DMS 273 (cell line): ENCODE data around the gene RYR2.

Experiments used
- DNase-seq: peaks from one replicate; lab custom pipeline; 2025; ENCODE audit not compliant: unreplicated experiment; lab: John Stamatoyannopoulos, UW

The RYR2 gene

GRCh38 chr1:237187842-237188241 is 145.9 kb downstream of the RYR2 start:
- DNase-seq, result peak; percentile 44

GRCh38 chr1:237191403-237191802 is 149.4 kb downstream of the RYR2 start:
- no peak for DNase-seq

GRCh38 chr1:237197470-237198425 is 155.8 kb downstream of the RYR2 start:
- peak; percentile 67 for DNase-seq

GRCh38 chr1:237199026-237199425 is 157.0 kb downstream of the RYR2 start:
- DNase-seq, result peak; percentile 50

GRCh38 chr1:237201155-237201554 is 159.2 kb downstream of the RYR2 start:
- DNase-seq, result no peak

- no peak for DNase-seq
These were observed 162.9 kb downstream of the RYR2 start for GRCh38 chr1:237204841-237205240.

GRCh38 chr1:237205400-237206064 is 163.5 kb downstream of the RYR2 start:
- peak; percentile 60 for DNase-seq

GRCh38 chr1:237206065-237206414 is 164.1 kb downstream of the RYR2 start:
- DNase-seq, result no peak

GRCh38 chr1:237211031-237211430 is 169.0 kb downstream of the RYR2 start:
- DNase-seq, result no peak

GRCh38 chr1:237211540-237211939 is 169.6 kb downstream of the RYR2 start:
- DNase-seq, result no peak

- peak; percentile 93 for DNase-seq
These were observed 178.0 kb downstream of the RYR2 start for GRCh38 chr1:237219751-237220642.

GRCh38 chr1:237223419-237223818 is 181.4 kb downstream of the RYR2 start:
- DNase-seq, result no peak

GRCh38 chr1:237226177-237226944 is 184.4 kb downstream of the RYR2 start:
- DNase-seq, result no peak

GRCh38 chr1:237227476-237227875 is 185.5 kb downstream of the RYR2 start:
- DNase-seq, result peak; percentile 51

- no peak for DNase-seq
These were observed 186.4 kb downstream of the RYR2 start for GRCh38 chr1:237228421-237228820.

GRCh38 chr1:237229333-237229732 is 187.3 kb downstream of the RYR2 start:
- DNase-seq, result no peak

GRCh38 chr1:237232501-237232900 is 190.5 kb downstream of the RYR2 start:
- peak; percentile 43 for DNase-seq

- peak; percentile 90 for DNase-seq
These were observed 193.1 kb downstream of the RYR2 start for GRCh38 chr1:237235091-237235490.

- no peak for DNase-seq
These were observed 195.7 kb downstream of the RYR2 start for GRCh38 chr1:237237721-237238120.

- DNase-seq, result peak; percentile 22
These were observed 197.3 kb downstream of the RYR2 start for GRCh38 chr1:237239248-237239647.
